NB4 (cell line): ENCODE data around the gene CDC42BPA.

Experiments used
- DNase-seq: peaks from one replicate; pipeline ENCODE4 v3.0.0; 2010; ENCODE audit warnings: low read depth
- H3K4me3 ChIP-seq: one replicate; pipeline ENCODE4 v1.5.1; 2011; ENCODE audit warnings: mild to moderate bottlenecking, low read depth, low read length, moderate library complexity
- CTCF ChIP-seq: IDR thresholded peaks from one replicate; pipeline ENCODE4 v1.5.1; 2012; ENCODE audit warnings: low read depth, low read length
- MYC ChIP-seq: IDR thresholded peaks from 2 replicates; pipeline ENCODE4 v1.6.1; 2011; ENCODE audit warnings: low read depth, low read length
- POLR2A ChIP-seq: IDR thresholded peaks from 2 replicates; pipeline ENCODE4 v1.6.1; 2011; ENCODE audit warnings: mild to moderate bottlenecking; ENCODE audit not compliant: insufficient read length; ENCODE audit errors: extremely low read depth
- TF ChIP-seq, protein P1 (sequence below): IDR thresholded peaks from 2 replicates; pipeline ENCODE4 v1.6.1; 2011; ENCODE audit warnings: low read depth, low read length

Gene CDC42BPA

DNA sequence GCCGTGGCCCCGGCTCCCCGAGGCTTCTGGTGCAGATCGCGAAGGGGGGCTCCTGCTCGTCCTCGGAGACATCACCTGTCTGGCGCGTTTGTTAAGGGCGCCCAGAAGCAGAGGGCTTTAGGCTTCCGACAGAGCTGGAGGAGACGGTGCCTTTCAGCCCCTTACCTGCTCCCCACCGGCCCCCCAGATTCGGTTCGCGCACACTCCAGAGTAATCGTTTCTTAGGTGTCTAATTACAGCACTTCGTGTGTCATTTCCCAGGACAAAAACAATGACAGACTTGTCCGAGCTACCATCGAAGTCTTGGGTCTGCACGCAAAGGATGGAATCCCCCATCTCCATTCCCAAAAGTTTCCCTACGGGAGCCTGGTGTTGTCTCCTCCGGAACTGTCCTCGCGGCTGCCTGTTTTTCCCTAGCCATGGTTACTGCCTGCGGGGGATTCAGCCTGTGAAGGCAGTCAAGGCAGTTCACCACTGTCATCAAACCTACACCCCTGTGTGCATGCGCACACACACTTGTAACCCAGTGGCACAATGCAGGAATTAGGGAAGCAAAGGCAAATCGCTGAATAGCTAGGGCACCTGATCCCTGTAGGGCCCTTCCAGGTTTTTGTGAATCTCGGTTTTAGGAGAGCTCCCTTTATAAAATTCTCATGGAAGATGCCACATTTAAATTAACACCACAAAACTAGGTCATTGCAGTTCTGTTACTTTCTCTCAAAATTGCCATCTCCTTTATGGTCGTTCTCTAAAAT, 738 bp upstream of the CDC42BPA start:
- H3K4me3 ChIP-seq: no peak overlapping the region
- peak; percentile 22 for DNase-seq
- TF ChIP-seq POLR2A (no peak), MYC (no peak), CTCF (no peak)
- TF ChIP-seq, protein P1, sequence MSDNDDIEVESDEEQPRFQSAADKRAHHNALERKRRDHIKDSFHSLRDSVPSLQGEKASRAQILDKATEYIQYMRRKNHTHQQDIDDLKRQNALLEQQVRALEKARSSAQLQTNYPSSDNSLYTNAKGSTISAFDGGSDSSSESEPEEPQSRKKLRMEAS: no peak

- DNase-seq: peak; percentile 67
Measured at GRCh38 chr1:227317523-227318015, 723 bp downstream of the CDC42BPA start.

DNA sequence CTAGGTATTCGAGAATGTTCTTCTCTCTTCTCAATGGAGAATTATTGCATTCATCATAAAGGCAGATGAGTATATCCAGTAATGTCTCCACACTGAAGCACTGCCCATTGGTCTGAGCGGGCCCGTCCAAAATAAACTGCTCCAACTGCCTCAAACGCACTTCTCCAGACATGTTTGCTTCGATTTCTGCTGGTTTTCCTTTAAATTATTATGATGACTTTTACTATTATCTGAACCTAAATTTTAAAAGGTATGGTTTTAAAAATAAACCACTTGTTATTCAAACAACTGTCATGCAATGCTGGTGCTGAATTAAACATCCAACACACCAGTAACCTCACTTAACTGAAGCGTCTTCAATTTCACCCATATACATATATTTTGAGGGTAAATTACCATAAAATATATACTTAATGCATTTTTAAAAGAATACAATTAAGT, 1.3 kb downstream of the CDC42BPA start:
- DNase-seq: peak; percentile 30

More at GRCh38 chr1:227317523-227318015, 723 bp downstream of the CDC42BPA start:
- peak overlapping the region; percentile 79 for H3K4me3 ChIP-seq
- TF ChIP-seq, protein P1: no peak
- no peak for TF ChIP-seq MYC
- no peak for TF ChIP-seq CTCF
- TF ChIP-seq POLR2A: no peak

GRCh38 chr1:227316456-227316855, 1.8 kb downstream of the CDC42BPA start:
- TF ChIP-seq MYC (no peak), POLR2A (no peak), CTCF (no peak)
- TF ChIP-seq, protein P1: no peak
- H3K4me3 ChIP-seq: peak overlapping the region; percentile 79
- no peak for DNase-seq

More for the DNA sequence above, 1.3 kb downstream of the CDC42BPA start:
- TF ChIP-seq, protein P1: no peak
- TF ChIP-seq CTCF (no peak), MYC (no peak), POLR2A (no peak)
- H3K4me3 ChIP-seq: peak overlapping the region; percentile 79

DNA sequence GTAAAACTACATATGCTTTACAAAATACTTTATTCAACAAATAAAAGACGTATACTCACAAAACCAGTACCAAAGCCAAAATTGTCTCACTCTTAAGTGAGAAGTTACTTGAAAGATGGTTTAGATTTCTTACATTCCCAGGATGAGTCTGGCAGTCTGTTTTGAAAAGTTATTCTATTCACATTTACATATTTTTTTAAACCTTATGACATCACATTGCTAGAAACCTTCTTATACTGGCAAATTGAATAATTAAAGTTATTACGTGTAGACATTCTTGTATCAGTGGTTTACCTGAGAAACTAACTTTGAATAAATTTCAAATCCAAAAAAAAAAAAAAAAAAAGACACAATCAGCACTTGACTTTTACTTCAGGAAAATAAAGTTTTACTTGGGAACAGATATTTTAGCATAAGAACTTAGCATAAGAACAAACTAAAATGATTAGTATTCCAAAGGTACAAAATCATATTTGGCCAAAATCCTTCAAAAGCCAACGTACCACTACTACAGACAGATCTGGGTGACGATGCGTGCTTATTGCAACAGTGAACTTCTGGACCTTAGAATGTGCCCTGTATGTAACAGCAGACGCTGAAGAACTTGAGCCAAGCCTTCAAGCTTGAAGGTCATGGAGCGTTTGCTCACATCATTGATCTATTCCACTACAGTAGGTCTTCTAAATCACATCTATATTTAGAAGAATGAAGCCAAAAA, 2.5 kb downstream of the CDC42BPA start:
- H3K4me3 ChIP-seq: peak overlapping the region; percentile 79
- DNase-seq: peak; percentile 72
- no peak for TF ChIP-seq MYC
- TF ChIP-seq POLR2A: no peak
- TF ChIP-seq, protein P1: no peak
- TF ChIP-seq CTCF: no peak
